COLO829 (cell line): ENCODE results near the gene BAIAP2.

Source experiments
- DNase-seq: peaks from one replicate; pipeline ENCODE4 v3.0.0; 2012; ENCODE audit warnings: low spot score

Gene BAIAP2

GRCh38 chr17:81160747-81161453 is 125.9 kb downstream of the BAIAP2 start:
- no peak for DNase-seq

GRCh38 chr17:81161536-81161935 is 126.6 kb downstream of the BAIAP2 start:
- DNase-seq = no peak

- no peak for DNase-seq
Measured at GRCh38 chr17:81161972-81162371, 127.0 kb downstream of the BAIAP2 start.

- DNase-seq = no peak
Measured at GRCh38 chr17:81162491-81162890, 127.5 kb downstream of the BAIAP2 start.

- no peak for DNase-seq
Measured at GRCh38 chr17:81163051-81163695, 128.2 kb downstream of the BAIAP2 start.

- DNase-seq = no peak
Measured at GRCh38 chr17:81163703-81164370, 128.9 kb downstream of the BAIAP2 start.

GRCh38 chr17:81164371-81165245 is 129.7 kb downstream of the BAIAP2 start:
- no peak for DNase-seq

GRCh38 chr17:81165246-81166032 is 130.5 kb downstream of the BAIAP2 start, which contains the start of gene PVALEF:
TSS of gene PVALEF (plus strand) at chr17:81165507. CDS start at chr17:81181227, 15,720 bp downstream.
- no peak for DNase-seq

- DNase-seq = no peak
Measured at GRCh38 chr17:81166033-81166492, 131.1 kb downstream of the BAIAP2 start, which contains the start of gene AATK. TSS of gene AATK (minus strand) at chr17:81166221. CDS start at chr17:81165992, 229 bp downstream.
